PC-3 (cell line): Measurements from ENCODE around the gene A4GALT.

Source experiments
- CTCF ChIP-seq: fragments of 300-600 bp; sonication (generic); conservative IDR thresholded peaks from 2 replicates; pipeline ENCODE4 v1.5.1; 2017; ENCODE audit warnings: antibody characterized with exemption, low read depth, mild to moderate bottlenecking, low read length
- EZH2 ChIP-seq: fragments of 300-600 bp; sonication (generic); IDR thresholded peaks from one replicate; pipeline ENCODE4 v1.6.1; 2017; ENCODE audit warnings: antibody characterized with exemption, mild to moderate bottlenecking, low read length; ENCODE audit not compliant: unreplicated experiment

GRCh38 chr22:42726811-42727210 lies 6.1 kb upstream of the A4GALT start:
- TF ChIP-seq CTCF (no peak), EZH2 (no peak)
